ENCODE measurements around the gene PBX4.

Gene PBX4

DNA sequence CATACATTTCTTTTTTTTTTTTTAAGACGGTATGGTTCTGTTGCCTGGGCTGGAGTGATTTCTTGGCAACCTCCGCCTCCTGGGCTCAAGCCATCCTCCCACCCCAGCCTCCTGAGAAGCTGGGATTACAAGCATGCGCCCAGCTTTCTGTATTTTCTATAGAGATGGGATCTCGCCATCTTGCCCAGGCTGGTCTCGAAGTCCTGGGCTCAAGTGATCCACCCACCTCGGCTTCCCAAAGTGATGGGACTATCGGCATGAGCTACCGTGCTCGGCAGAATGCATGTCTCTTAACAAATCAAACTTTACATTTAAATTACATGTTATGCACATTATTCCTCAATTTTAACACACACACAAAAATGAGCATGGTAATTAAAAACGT lies 101.3 kb downstream of the PBX4 start:
- no peak for DNase-seq

DNA sequence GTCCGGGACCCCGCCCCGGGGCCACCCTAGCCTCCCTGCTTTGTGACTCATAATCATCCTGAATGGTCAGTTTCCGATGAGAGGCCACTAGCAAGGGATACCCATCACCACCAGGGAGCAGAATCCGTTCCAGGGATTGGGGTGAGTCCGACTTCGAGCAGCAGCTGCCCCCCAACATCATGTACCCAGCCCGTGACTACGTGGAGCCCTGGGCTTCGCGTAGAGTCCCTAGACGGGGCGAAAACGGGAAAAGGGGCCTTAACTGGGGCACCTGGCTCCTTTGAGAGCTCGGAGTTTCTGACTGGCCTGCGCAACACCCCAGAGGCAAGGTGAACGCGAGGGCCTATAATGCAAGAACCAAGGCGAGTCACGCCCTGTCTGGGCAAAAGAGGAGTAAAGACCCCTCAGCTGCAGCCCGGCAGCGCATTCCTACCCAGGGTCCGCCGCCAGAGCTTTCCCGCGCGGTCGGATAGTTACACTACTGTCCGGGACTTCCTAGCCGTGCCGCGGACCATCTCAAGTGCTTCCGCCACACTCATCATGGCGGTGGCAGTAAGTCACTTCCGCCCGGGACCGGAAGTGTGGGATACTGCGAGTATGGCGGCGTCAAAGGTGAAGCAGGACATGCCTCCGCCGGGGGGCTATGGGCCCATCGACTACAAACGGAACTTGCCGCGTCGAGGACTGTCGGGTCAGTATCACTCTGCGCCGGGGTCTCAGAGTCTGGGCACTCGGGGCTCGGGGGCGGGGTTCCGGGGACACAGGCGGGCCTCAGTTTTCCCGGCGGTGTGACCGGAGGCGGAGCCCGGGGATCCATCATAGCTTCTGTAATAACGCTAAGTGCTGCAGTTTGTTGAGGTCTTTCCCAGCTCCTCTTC lies 102.6 kb downstream of the PBX4 start, which contains the start of gene NDUFA13:
Gene NDUFA13, plus strand, starts transcription at position 584 of the 878 bp plus-strand sequence. Its CDS starts 14 bp downstream, at position 598.
- peak; percentile 88 to 92 for DNase-seq

DNA sequence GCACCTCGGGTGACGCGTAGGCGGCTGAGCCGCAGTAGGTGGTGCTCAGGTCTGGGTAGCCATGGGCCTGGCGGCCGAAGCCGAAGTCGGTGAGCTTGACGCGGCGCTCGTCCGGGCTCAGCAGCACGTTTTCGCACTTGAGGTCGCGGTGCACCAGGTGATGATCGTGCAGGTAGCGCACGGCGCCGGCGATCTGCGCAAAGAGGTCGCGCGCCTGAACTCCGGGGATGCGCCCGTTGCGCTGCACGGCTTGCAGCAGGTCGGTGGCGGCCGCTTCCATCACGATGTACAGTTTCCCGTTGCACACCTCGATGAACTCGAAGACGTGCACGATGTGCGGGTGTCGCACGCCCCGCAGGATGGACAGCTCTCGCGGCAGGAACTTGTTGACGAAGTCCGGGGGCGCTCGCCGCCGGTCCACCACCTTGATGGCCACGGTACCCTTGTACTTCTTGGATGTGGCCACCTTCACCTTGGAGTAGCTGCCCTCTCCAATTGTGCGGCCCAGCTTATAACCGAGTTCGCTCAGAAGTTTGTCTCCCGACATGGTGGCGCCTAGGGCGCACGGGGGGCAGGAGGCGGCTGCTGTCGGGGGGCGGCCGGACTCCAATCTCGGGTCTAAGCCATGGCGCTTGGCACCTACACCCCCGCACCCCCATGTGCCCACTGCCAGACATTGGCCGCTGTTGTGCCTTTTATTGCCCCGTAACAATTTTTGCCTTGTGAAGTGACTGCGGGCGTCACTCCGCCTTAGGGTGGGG lies 103.4 kb downstream of the PBX4 start, which contains the start of gene TSSK6:
Gene TSSK6, minus strand, starts transcription at position 668 of the 761 bp plus-strand sequence. Its CDS starts 121 bp downstream, at position 547.
- no peak for DNase-seq

DNA sequence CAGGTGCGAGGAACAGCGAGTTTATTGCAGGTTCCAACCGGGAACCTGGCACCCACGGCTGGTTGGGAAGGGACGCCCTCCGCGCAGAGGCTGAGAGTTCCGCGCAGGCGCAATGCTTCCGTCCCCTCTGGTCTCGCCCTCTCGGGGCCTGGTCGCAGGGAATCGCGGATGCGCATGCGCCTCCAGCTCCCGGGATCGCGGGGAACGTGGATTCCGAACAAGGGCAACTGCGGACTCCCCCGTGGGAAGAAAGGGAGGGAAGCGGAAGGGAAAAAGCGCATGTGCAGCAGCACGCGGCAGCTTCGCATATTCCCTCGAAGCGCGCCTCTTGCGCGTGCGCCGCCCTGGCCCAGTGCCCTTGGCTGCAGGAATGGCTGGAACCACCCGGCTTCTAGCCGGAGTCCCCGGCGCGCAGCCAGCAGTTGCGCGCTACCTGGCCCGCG lies 104.3 kb downstream of the PBX4 start:
- DNase-seq: no peak

DNA sequence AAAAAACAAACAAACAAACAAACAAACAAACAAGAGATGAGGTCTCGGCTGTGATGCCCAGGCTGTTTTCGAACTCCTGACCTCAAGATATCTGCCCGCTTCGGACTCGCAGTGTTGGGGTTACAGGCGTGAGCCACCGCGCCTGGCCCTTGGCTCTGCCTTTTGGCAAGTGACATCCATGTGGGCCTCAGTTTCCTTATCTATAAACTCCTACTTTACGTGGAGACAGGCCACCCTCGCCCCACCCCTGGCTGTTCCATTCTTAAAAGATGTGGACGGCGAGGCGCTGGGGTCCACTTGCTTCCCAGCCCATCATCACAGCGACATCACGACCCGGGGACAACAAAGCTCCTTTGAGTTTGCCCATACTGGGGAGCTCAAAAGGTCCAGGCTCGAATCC lies 104.8 kb downstream of the PBX4 start:
- DNase-seq: no peak

All from activated CD4-positive, alpha-beta T cell treated with anti-CD3 and anti-CD28 coated beads, Interleukin-2, amount 50 U/mL, for 4 hours (primary cell).